WTC11 (cell line): ENCODE data around the gene TTLL11. TPM values are rescaled to one million over a fixed set of nuclear protein-coding genes. Genes with fewer than 3 reads are reported as not detected.

Experiments
- ATAC-seq: fragments of 200-7000 bp; cut with Tn5 transposase; 2 replicates; pipeline ENCODE4 v1.10.0; 2021; ENCODE audit warnings: mild to moderate bottlenecking, moderate library complexity
- CTCF ChIA-PET: fragments of 300-600 bp; sonication (Branson Sonifier 250); formaldehyde crosslinking; loops from one replicate; lab custom pipeline; 2021; ENCODE audit warnings: antibody characterized with exemption; lab: Charles Lee
- POLR2A ChIA-PET: fragments of 350-600 bp; sonication (Branson Sonifier 250); formaldehyde crosslinking; loops from one replicate; lab custom pipeline; 2021; ENCODE audit warnings: antibody characterized with exemption; lab: Charles Lee
- DNase-seq: peaks from one replicate; pipeline ENCODE4 v3.0.0; 2021; ENCODE audit warnings: low spot score
- H3K27ac Mint-ChIP-seq: 2 replicates; pipeline ENCODE4 v1.8.0; 2021; ENCODE audit warnings: mixed read lengths
- H3K27me3 Mint-ChIP-seq: 2 replicates; pipeline ENCODE4 v1.8.0; 2021; ENCODE audit warnings: low read depth, mild to moderate bottlenecking, moderate library complexity, mixed read lengths
- H3K36me3 Mint-ChIP-seq: 2 replicates; pipeline ENCODE4 v1.8.0; 2021; ENCODE audit warnings: mixed read lengths
- H3K4me1 Mint-ChIP-seq: 2 replicates; pipeline ENCODE4 v1.8.0; 2022; ENCODE audit warnings: mixed read lengths
- H3K4me3 Mint-ChIP-seq: 2 replicates; pipeline ENCODE4 v1.8.0; 2021; ENCODE audit warnings: mild to moderate bottlenecking, moderate library complexity, mixed read lengths
- H3K9me3 Mint-ChIP-seq: 2 replicates; pipeline ENCODE4 v1.8.0; 2021; ENCODE audit warnings: mixed read lengths
- JUN ChIP-seq: sonication (generic); formaldehyde crosslinking; IDR thresholded peaks from 2 replicates; pipeline ENCODE4 v1.8.0; 2023; ENCODE audit warnings: mild to moderate bottlenecking, missing genetic modification reagents
- NFYB ChIP-seq: sonication (generic); formaldehyde crosslinking; conservative IDR thresholded peaks from 2 replicates; pipeline ENCODE4 v1.8.0; 2022; ENCODE audit warnings: low read depth, missing genetic modification reagents
- NR1H2 ChIP-seq: sonication (generic); formaldehyde crosslinking; IDR thresholded peaks from 2 replicates; pipeline ENCODE4 v1.9.0; 2021; ENCODE audit warnings: mild to moderate bottlenecking, moderate library complexity, missing genetic modification reagents
- NR3C1 ChIP-seq: sonication (generic); formaldehyde crosslinking; conservative IDR thresholded peaks from 2 replicates; pipeline ENCODE4 v1.8.1; 2023; ENCODE audit warnings: low read depth, mild to moderate bottlenecking, missing genetic modification reagents
- PRRX2 ChIP-seq: fragments of 250-450 bp; sonication (Bioruptor Pico); IDR thresholded peaks from 2 replicates; pipeline ENCODE4 v1.8.0; 2021; ENCODE audit warnings: mild to moderate bottlenecking
- RELA ChIP-seq: sonication (generic); formaldehyde crosslinking; IDR thresholded peaks from 2 replicates; pipeline ENCODE4 v1.8.1; 2022; ENCODE audit warnings: missing genetic modification reagents, mild to moderate bottlenecking, borderline replicate concordance
- RORB ChIP-seq: fragments of 250-450 bp; sonication (Bioruptor Pico); IDR thresholded peaks from 2 replicates; pipeline ENCODE4 v1.9.0; 2021; ENCODE audit warnings: mild to moderate bottlenecking
- SOX15 ChIP-seq: fragments of 250-450 bp; sonication (Bioruptor Pico); IDR thresholded peaks from 2 replicates; pipeline ENCODE4 v1.9.0; 2021; ENCODE audit warnings: mild to moderate bottlenecking
- ZNF121 ChIP-seq: sonication (generic); formaldehyde crosslinking; IDR thresholded peaks from 2 replicates; pipeline ENCODE4 v1.8.0; 2023; ENCODE audit warnings: missing genetic modification reagents
- total RNA-seq: library from RNA; stranded (reverse); gene quantifications from 3 replicates; pipeline ENCODE4 v1.2.3, GENCODE V29; 2021
- TF ChIP-seq, protein P1 (sequence below): sonication (generic); formaldehyde crosslinking; IDR thresholded peaks from 2 replicates; pipeline ENCODE4 v1.8.0; 2022; ENCODE audit warnings: missing genetic modification reagents
- TF ChIP-seq, protein P2 (sequence below): fragments of 200-600 bp; IDR thresholded peaks from 2 replicates; pipeline ENCODE4 v1.8.0; 2022; ENCODE audit warnings: antibody characterized with exemption
- TF ChIP-seq, protein P3 (sequence below): sonication (generic); formaldehyde crosslinking; IDR thresholded peaks from 2 replicates; pipeline ENCODE4 v1.8.1; 2023; ENCODE audit warnings: mild to moderate bottlenecking, moderate library complexity, missing genetic modification reagents
- TF ChIP-seq, protein P4 (sequence below): fragments of 250-450 bp; sonication (Bioruptor Pico); IDR thresholded peaks from 2 replicates; pipeline ENCODE4 v1.9.0; 2021; ENCODE audit warnings: moderate library complexity, mild to moderate bottlenecking, inconsistent platforms, borderline replicate concordance
- TF ChIP-seq, protein P5 (sequence below): fragments of 250-450 bp; sonication (Bioruptor Pico); IDR thresholded peaks from 2 replicates; pipeline ENCODE4 v1.9.0; 2021; ENCODE audit warnings: mild to moderate bottlenecking
- TF ChIP-seq, protein P6 (sequence below): sonication (generic); formaldehyde crosslinking; IDR thresholded peaks from 2 replicates; pipeline ENCODE4 v1.8.1; 2023; ENCODE audit warnings: mild to moderate bottlenecking, missing genetic modification reagents, borderline replicate concordance
- TF ChIP-seq, protein P7 (sequence below): sonication (generic); formaldehyde crosslinking; conservative IDR thresholded peaks from 2 replicates; pipeline ENCODE4 v1.8.1; 2022; ENCODE audit warnings: mild to moderate bottlenecking, missing genetic modification reagents
- TF ChIP-seq, protein P8 (sequence below): sonication (generic); formaldehyde crosslinking; IDR thresholded peaks from 2 replicates; pipeline ENCODE4 v1.8.1; 2022; ENCODE audit warnings: low read depth, mild to moderate bottlenecking, moderate library complexity, missing genetic modification reagents, borderline replicate concordance
- TF ChIP-seq, protein P9 (sequence below): sonication (generic); formaldehyde crosslinking; IDR thresholded peaks from 2 replicates; pipeline ENCODE4 v1.8.0; 2022; ENCODE audit warnings: mild to moderate bottlenecking, missing genetic modification reagents
- TF ChIP-seq, protein P10 (sequence below): sonication (generic); formaldehyde crosslinking; IDR thresholded peaks from 2 replicates; pipeline ENCODE4 v1.8.0; 2022; ENCODE audit warnings: mild to moderate bottlenecking, missing genetic modification reagents

The TTLL11 gene
- total RNA-seq, 1 experiment from 2014 or later: 1.1 TPM

DNA sequence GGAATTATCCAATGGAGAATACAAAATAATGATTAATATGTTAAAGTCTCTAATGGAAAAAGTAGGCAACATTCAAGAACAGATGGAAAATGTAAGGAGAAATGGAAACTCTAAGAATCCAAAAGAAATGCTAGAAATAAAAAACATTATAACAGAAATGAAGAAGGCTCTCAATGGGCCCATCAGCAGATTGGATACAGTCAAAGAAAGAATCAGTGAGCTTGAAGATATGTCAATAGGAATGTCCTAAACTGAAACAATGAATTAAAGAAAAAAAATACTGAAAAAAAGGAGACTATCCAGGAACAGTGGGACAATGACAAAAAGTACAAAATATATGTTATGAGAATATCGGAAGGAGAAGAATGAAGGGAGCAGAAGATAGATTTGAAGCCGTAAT is 248.5 kb downstream of the TTLL11 start (continued):
- TF ChIP-seq, protein P1, sequence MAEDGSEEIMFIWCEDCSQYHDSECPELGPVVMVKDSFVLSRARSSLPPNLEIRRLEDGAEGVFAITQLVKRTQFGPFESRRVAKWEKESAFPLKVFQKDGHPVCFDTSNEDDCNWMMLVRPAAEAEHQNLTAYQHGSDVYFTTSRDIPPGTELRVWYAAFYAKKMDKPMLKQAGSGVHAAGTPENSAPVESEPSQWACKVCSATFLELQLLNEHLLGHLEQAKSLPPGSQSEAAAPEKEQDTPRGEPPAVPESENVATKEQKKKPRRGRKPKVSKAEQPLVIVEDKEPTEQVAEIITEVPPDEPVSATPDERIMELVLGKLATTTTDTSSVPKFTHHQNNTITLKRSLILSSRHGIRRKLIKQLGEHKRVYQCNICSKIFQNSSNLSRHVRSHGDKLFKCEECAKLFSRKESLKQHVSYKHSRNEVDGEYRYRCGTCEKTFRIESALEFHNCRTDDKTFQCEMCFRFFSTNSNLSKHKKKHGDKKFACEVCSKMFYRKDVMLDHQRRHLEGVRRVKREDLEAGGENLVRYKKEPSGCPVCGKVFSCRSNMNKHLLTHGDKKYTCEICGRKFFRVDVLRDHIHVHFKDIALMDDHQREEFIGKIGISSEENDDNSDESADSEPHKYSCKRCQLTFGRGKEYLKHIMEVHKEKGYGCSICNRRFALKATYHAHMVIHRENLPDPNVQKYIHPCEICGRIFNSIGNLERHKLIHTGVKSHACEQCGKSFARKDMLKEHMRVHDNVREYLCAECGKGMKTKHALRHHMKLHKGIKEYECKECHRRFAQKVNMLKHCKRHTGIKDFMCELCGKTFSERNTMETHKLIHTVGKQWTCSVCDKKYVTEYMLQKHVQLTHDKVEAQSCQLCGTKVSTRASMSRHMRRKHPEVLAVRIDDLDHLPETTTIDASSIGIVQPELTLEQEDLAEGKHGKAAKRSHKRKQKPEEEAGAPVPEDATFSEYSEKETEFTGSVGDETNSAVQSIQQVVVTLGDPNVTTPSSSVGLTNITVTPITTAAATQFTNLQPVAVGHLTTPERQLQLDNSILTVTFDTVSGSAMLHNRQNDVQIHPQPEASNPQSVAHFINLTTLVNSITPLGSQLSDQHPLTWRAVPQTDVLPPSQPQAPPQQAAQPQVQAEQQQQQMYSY: no peak
- TF ChIP-seq, all 79 proteins: peak for 0

DNA sequence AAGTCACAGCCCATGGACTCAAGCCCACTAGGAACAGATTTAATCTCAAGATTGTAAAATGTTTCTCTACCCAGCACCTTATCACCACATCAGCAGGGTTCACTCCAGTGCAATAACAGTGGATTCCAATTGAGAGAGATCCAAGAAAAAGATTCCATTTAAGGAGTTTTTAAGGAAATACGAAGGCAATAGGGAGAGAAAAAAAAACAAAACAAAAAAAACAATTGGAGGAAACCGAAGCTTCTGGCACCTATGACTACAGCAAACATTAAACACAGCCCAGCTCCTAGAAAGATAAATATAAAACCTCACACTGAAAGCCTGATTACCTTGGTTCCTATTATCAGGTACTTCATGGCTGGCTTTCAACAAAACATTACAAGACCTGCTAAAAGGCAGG is 249.0 kb downstream of the TTLL11 start:
- Mint-ChIP-seq H3K4me3 (no peak overlapping the region), H3K27me3 (no peaks in the 10 kb centered on the region; the same call in 1 of the 2 replicates), H3K4me1 (0 out of 2 replicates have a peak, but pooled peaks cover 2% of the 10 kb centered on the region), H3K27ac (no peak overlapping the region), H3K36me3 (0 out of 2 replicates have a peak, but pooled peaks cover 5% of the 10 kb centered on the region), H3K9me3 (peaks cover 27% of the 10 kb centered on the region)
- ATAC-seq (no peak), DNase-seq (no peak)
- ChIA-PET POLR2A (no interaction called here), CTCF (no interaction called here)
- TF ChIP-seq, protein P2, sequence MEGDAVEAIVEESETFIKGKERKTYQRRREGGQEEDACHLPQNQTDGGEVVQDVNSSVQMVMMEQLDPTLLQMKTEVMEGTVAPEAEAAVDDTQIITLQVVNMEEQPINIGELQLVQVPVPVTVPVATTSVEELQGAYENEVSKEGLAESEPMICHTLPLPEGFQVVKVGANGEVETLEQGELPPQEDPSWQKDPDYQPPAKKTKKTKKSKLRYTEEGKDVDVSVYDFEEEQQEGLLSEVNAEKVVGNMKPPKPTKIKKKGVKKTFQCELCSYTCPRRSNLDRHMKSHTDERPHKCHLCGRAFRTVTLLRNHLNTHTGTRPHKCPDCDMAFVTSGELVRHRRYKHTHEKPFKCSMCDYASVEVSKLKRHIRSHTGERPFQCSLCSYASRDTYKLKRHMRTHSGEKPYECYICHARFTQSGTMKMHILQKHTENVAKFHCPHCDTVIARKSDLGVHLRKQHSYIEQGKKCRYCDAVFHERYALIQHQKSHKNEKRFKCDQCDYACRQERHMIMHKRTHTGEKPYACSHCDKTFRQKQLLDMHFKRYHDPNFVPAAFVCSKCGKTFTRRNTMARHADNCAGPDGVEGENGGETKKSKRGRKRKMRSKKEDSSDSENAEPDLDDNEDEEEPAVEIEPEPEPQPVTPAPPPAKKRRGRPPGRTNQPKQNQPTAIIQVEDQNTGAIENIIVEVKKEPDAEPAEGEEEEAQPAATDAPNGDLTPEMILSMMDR: no peak
- TF ChIP-seq, protein P3, sequence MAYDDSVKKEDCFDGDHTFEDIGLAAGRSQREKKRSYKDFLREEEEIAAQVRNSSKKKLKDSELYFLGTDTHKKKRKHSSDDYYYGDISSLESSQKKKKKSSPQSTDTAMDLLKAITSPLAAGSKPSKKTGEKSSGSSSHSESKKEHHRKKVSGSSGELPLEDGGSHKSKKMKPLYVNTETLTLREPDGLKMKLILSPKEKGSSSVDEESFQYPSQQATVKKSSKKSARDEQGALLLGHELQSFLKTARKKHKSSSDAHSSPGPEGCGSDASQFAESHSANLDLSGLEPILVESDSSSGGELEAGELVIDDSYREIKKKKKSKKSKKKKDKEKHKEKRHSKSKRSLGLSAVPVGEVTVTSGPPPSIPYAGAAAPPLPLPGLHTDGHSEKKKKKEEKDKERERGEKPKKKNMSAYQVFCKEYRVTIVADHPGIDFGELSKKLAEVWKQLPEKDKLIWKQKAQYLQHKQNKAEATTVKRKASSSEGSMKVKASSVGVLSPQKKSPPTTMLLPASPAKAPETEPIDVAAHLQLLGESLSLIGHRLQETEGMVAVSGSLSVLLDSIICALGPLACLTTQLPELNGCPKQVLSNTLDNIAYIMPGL: no peak
- TF ChIP-seq NR3C1 (CRISPR knock-in tag) (no peak), NR1H2 (no peak), PRRX2 (CRISPR knock-in tag) (no peak), ZNF121 (CRISPR knock-in tag) (no peak), SOX15 (CRISPR knock-in tag) (no peak), RORB (CRISPR knock-in tag) (no peak), JUN (CRISPR knock-in tag) (no peak), NFYB (CRISPR knock-in tag) (no peak), RELA (CRISPR knock-in tag) (no peak)
- TF ChIP-seq, protein P4, sequence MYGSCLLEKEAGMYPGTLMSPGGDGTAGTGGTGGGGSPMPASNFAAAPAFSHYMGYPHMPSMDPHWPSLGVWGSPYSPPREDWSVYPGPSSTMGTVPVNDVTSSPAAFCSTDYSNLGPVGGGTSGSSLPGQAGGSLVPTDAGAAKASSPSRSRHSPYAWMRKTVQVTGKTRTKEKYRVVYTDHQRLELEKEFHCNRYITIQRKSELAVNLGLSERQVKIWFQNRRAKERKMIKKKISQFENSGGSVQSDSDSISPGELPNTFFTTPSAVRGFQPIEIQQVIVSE (CRISPR knock-in tag): no peak
- TF ChIP-seq, protein P5, sequence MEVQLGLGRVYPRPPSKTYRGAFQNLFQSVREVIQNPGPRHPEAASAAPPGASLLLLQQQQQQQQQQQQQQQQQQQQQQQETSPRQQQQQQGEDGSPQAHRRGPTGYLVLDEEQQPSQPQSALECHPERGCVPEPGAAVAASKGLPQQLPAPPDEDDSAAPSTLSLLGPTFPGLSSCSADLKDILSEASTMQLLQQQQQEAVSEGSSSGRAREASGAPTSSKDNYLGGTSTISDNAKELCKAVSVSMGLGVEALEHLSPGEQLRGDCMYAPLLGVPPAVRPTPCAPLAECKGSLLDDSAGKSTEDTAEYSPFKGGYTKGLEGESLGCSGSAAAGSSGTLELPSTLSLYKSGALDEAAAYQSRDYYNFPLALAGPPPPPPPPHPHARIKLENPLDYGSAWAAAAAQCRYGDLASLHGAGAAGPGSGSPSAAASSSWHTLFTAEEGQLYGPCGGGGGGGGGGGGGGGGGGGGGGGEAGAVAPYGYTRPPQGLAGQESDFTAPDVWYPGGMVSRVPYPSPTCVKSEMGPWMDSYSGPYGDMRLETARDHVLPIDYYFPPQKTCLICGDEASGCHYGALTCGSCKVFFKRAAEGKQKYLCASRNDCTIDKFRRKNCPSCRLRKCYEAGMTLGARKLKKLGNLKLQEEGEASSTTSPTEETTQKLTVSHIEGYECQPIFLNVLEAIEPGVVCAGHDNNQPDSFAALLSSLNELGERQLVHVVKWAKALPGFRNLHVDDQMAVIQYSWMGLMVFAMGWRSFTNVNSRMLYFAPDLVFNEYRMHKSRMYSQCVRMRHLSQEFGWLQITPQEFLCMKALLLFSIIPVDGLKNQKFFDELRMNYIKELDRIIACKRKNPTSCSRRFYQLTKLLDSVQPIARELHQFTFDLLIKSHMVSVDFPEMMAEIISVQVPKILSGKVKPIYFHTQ (CRISPR knock-in tag): no peak
- TF ChIP-seq, protein P6, sequence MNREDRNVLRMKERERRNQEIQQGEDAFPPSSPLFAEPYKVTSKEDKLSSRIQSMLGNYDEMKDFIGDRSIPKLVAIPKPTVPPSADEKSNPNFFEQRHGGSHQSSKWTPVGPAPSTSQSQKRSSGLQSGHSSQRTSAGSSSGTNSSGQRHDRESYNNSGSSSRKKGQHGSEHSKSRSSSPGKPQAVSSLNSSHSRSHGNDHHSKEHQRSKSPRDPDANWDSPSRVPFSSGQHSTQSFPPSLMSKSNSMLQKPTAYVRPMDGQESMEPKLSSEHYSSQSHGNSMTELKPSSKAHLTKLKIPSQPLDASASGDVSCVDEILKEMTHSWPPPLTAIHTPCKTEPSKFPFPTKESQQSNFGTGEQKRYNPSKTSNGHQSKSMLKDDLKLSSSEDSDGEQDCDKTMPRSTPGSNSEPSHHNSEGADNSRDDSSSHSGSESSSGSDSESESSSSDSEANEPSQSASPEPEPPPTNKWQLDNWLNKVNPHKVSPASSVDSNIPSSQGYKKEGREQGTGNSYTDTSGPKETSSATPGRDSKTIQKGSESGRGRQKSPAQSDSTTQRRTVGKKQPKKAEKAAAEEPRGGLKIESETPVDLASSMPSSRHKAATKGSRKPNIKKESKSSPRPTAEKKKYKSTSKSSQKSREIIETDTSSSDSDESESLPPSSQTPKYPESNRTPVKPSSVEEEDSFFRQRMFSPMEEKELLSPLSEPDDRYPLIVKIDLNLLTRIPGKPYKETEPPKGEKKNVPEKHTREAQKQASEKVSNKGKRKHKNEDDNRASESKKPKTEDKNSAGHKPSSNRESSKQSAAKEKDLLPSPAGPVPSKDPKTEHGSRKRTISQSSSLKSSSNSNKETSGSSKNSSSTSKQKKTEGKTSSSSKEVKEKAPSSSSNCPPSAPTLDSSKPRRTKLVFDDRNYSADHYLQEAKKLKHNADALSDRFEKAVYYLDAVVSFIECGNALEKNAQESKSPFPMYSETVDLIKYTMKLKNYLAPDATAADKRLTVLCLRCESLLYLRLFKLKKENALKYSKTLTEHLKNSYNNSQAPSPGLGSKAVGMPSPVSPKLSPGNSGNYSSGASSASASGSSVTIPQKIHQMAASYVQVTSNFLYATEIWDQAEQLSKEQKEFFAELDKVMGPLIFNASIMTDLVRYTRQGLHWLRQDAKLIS: no peak
- TF ChIP-seq, protein P7, sequence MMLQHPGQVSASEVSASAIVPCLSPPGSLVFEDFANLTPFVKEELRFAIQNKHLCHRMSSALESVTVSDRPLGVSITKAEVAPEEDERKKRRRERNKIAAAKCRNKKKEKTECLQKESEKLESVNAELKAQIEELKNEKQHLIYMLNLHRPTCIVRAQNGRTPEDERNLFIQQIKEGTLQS (CRISPR knock-in tag): no peak
- TF ChIP-seq, protein P8, sequence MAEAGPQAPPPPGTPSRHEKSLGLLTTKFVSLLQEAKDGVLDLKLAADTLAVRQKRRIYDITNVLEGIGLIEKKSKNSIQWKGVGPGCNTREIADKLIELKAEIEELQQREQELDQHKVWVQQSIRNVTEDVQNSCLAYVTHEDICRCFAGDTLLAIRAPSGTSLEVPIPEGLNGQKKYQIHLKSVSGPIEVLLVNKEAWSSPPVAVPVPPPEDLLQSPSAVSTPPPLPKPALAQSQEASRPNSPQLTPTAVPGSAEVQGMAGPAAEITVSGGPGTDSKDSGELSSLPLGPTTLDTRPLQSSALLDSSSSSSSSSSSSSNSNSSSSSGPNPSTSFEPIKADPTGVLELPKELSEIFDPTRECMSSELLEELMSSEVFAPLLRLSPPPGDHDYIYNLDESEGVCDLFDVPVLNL (CRISPR knock-in tag): no peak
- TF ChIP-seq, protein P9, sequence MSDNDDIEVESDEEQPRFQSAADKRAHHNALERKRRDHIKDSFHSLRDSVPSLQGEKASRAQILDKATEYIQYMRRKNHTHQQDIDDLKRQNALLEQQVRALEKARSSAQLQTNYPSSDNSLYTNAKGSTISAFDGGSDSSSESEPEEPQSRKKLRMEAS (CRISPR knock-in tag): no peak
- TF ChIP-seq, protein P10, sequence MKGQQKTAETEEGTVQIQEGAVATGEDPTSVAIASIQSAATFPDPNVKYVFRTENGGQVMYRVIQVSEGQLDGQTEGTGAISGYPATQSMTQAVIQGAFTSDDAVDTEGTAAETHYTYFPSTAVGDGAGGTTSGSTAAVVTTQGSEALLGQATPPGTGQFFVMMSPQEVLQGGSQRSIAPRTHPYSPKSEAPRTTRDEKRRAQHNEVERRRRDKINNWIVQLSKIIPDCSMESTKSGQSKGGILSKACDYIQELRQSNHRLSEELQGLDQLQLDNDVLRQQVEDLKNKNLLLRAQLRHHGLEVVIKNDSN (CRISPR knock-in tag): no peak
